Keratinocyte (primary cell): Measurements from ENCODE around the gene CPEB2. TPM values are rescaled to one million over a fixed set of nuclear protein-coding genes. Genes with fewer than 3 reads are reported as not detected.

Source experiments
- DNase-seq: peaks from one replicate; pipeline ENCODE4 v3.0.0-alpha.2; 2011; ENCODE audit warnings: low read depth, missing footprints, low spot score
- FAIRE-seq: peaks from 2 replicates; lab custom pipeline; 2011; peaks lifted over from hg19 to GRCh38; lab: Jason Lieb, UNC
- H2AFZ ChIP-seq: 2 replicates; pipeline ENCODE4 v1.6.0; 2012; ENCODE audit warnings: low read length, control low read depth, inconsistent platforms; ENCODE audit not compliant: control insufficient read depth
- H3K27ac ChIP-seq: 2 replicates; pipeline ENCODE4 v1.5.1; 2011; ENCODE audit warnings: low read length; ENCODE audit not compliant: control insufficient read depth, insufficient read depth
- H3K27me3 ChIP-seq: 3 replicates; pipeline ENCODE4 v1.6.0; 2011; ENCODE audit warnings: low read length; ENCODE audit not compliant: control insufficient read depth, insufficient read depth; ENCODE audit errors: extremely low read depth
- H3K36me3 ChIP-seq, 2 experiments: 2 replicates in 1 of 2; 3 replicates in 1 of 2; pipeline ENCODE4 v1.5.1; 2011; ENCODE audit warnings: low read length in 2 of 2, mild to moderate bottlenecking in 1 of 2; ENCODE audit not compliant: control insufficient read depth in 2 of 2, insufficient read depth in 2 of 2; ENCODE audit errors: extremely low read depth in 1 of 2
- H3K4me1 ChIP-seq: 3 replicates; pipeline ENCODE4 v1.5.1; 2011; ENCODE audit warnings: low read length; ENCODE audit not compliant: control insufficient read depth, insufficient read depth; ENCODE audit errors: extremely low read depth
- H3K4me2 ChIP-seq: 3 replicates; pipeline ENCODE4 v1.6.0; 2011; ENCODE audit warnings: low read depth, low read length; ENCODE audit not compliant: control insufficient read depth, insufficient read depth; ENCODE audit errors: extremely low read depth
- H3K4me3 ChIP-seq, 3 experiments: fragments of 200-600 bp in 1 of 3; sonication (generic) in 1 of 3; 2 replicates in 2 of 3; 3 replicates in 1 of 3; pipeline ENCODE4 v1.5.1; 2011 to 2016; ENCODE audit warnings: low read length in 3 of 3, mild to moderate bottlenecking in 3 of 3, control low read depth in 2 of 3, inconsistent platforms in 1 of 3, low read depth in 1 of 3, mixed read lengths in 1 of 3, mixed run types in 1 of 3, moderate library complexity in 1 of 3; ENCODE audit not compliant: control insufficient read depth in 2 of 3, insufficient read depth in 2 of 3; ENCODE audit errors: extremely low read depth in 1 of 3
- H3K79me2 ChIP-seq: 2 replicates; pipeline ENCODE4 v1.6.0; 2012; ENCODE audit warnings: low read length; ENCODE audit not compliant: control insufficient read depth, insufficient read depth
- H3K9ac ChIP-seq: 3 replicates; pipeline ENCODE4 v1.6.0; 2011; ENCODE audit warnings: low read length; ENCODE audit not compliant: control insufficient read depth, insufficient read depth; ENCODE audit errors: extremely low read depth
- H3K9me1 ChIP-seq: 3 replicates; pipeline ENCODE4 v1.6.0; 2011; ENCODE audit warnings: low read length; ENCODE audit not compliant: control insufficient read depth, insufficient read depth; ENCODE audit errors: extremely low read depth
- H3K9me3 ChIP-seq: 2 replicates; pipeline ENCODE4 v1.5.1; 2012; ENCODE audit warnings: low read depth, low read length; ENCODE audit not compliant: control insufficient read depth
- H4K20me1 ChIP-seq: 3 replicates; pipeline ENCODE4 v1.6.0; 2011; ENCODE audit warnings: low read length; ENCODE audit not compliant: control insufficient read depth, insufficient read depth; ENCODE audit errors: extremely low read depth
- EZH2 ChIP-seq: IDR thresholded peaks from one replicate; pipeline ENCODE4 v1.6.1; 2012; ENCODE audit warnings: inconsistent platforms, mild to moderate bottlenecking, low read length, moderate library complexity
- dilution Hi-C: fragments of 300-500 bp; cut with MboI; formaldehyde crosslinking; loops from one replicate; pipeline ENCODE4 v1.7.0; 2020; ENCODE audit warnings: low sequenced_read_pairs; ENCODE audit not compliant: extremely low pct_ligation_motif_present
- polyA plus RNA-seq, 5 experiments: library from polyadenylated mRNA; depleted of rRNA in 3 of 5; stranded (reverse) in 3 of 5; stranded (forward) in 1 of 5; unstranded in 1 of 5; fragments of >200 nt; gene quantifications; 1 replicate in 1 of 5; 2 replicates in 3 of 5; 3 replicates in 1 of 5; pipeline versions ENCODE4 v1.2.1 to v1.2.3, GENCODE V29; 2011 to 2012; ENCODE audit warnings: missing spikeins in 2 of 5, low read depth in 1 of 5, low replicate concordance in 1 of 5
- TF ChIP-seq, protein P1 (sequence below), 3 experiments: IDR thresholded peaks in 1 of 3; conservative IDR thresholded peaks in 1 of 3; optimal IDR thresholded peaks in 1 of 3; 2 replicates in 2 of 3; 3 replicates in 1 of 3; pipeline versions ENCODE3 to v1.5.1; 2011; ENCODE audit warnings: low read length in 3 of 3, mild to moderate bottlenecking in 3 of 3, moderate library complexity in 2 of 3, control low read depth in 1 of 3, inconsistent platforms in 1 of 3; ENCODE audit not compliant: insufficient read depth in 2 of 3; ENCODE audit errors: extremely low read depth in 1 of 3

The CPEB2 gene
- polyA plus RNA-seq, 1 donor (not counting 4 experiments of a cell fraction or from before 2014, with no cell fraction given) = 15.1 TPM

- H3K36me3 ChIP-seq = no peaks in the 10 kb centered on the region
- no peak overlapping the region for H3K4me2 ChIP-seq
- H3K9me1 ChIP-seq = no peaks in the 10 kb centered on the region
- H3K79me2 ChIP-seq = no peaks in the 10 kb centered on the region
- H3K27me3 ChIP-seq = no peaks in the 10 kb centered on the region
- dilution Hi-C loops = no loop called here
- DNase-seq (no peak), FAIRE-seq (no peak)
- H3K4me1 ChIP-seq = no peaks in the 10 kb centered on the region
- no peak overlapping the region for H3K4me3 ChIP-seq
- no peak overlapping the region for H2AFZ ChIP-seq
- no peak overlapping the region for H3K27ac ChIP-seq
- H3K9me3 ChIP-seq = no peaks in the 10 kb centered on the region
- no peaks in the 10 kb centered on the region for H4K20me1 ChIP-seq
- H3K9ac ChIP-seq = no peak overlapping the region
- no peak for TF ChIP-seq EZH2
- TF ChIP-seq, protein P1, sequence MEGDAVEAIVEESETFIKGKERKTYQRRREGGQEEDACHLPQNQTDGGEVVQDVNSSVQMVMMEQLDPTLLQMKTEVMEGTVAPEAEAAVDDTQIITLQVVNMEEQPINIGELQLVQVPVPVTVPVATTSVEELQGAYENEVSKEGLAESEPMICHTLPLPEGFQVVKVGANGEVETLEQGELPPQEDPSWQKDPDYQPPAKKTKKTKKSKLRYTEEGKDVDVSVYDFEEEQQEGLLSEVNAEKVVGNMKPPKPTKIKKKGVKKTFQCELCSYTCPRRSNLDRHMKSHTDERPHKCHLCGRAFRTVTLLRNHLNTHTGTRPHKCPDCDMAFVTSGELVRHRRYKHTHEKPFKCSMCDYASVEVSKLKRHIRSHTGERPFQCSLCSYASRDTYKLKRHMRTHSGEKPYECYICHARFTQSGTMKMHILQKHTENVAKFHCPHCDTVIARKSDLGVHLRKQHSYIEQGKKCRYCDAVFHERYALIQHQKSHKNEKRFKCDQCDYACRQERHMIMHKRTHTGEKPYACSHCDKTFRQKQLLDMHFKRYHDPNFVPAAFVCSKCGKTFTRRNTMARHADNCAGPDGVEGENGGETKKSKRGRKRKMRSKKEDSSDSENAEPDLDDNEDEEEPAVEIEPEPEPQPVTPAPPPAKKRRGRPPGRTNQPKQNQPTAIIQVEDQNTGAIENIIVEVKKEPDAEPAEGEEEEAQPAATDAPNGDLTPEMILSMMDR (optimal IDR thresholded peaks at IDR 0.05 in 1 of 3, IDR thresholded peaks at IDR 0.05 in 1 of 3, conservative IDR thresholded peaks at IDR 0.05 in 1 of 3; ENCODE audit: extremely low read depth in 1 of 3, insufficient read depth in 2 of 3, low read length in 3 of 3) = no peak
Measured at GRCh38 chr4:14984448-14984847, 17.8 kb upstream of the CPEB2 start.

DNA sequence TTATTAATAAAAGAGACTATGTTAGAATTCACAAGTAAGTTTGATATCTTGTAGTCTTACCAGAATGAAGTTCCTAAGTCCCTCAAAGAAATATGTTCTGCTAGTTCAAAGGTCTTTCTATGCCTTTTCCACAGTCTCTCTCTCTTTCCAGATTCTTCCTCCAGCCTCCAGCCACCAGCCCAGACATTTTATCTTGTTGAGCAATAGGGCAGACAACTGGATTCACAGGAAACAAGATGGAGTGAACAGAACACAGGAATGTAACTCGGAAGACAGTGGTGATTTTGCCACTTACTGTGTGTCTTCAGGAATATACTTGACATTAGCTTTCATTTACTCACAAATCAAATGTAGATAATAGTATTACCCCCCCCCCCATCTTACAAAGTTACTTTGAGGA lies 17.1 kb upstream of the CPEB2 start:
- H2AFZ ChIP-seq = no peak overlapping the region
- TF ChIP-seq EZH2 = no peak
- TF ChIP-seq, protein P1 (optimal IDR thresholded peaks at IDR 0.05 in 1 of 3, IDR thresholded peaks at IDR 0.05 in 1 of 3, conservative IDR thresholded peaks at IDR 0.05 in 1 of 3; ENCODE audit: extremely low read depth in 1 of 3, insufficient read depth in 2 of 3, low read length in 3 of 3) = no peak
- no peaks in the 10 kb centered on the region for H4K20me1 ChIP-seq
- H3K4me3 ChIP-seq = no peak overlapping the region
- H3K27me3 ChIP-seq = no peaks in the 10 kb centered on the region
- H3K4me1 ChIP-seq = no peaks in the 10 kb centered on the region
- dilution Hi-C loops = no loop called here
- H3K27ac ChIP-seq = no peak overlapping the region
- H3K79me2 ChIP-seq = no peaks in the 10 kb centered on the region
- no peaks in the 10 kb centered on the region for H3K9me1 ChIP-seq
- no peaks in the 10 kb centered on the region for H3K36me3 ChIP-seq
- no peak overlapping the region for H3K9ac ChIP-seq
- FAIRE-seq (no peak), DNase-seq (no peak)
- H3K9me3 ChIP-seq = no peaks in the 10 kb centered on the region
- H3K4me2 ChIP-seq = no peak overlapping the region
